Stimulated activated CD8-positive, alpha-beta memory T cell treated with anti-CD3 and anti-CD28 coated beads, Interleukin-2, amount 100 ng/mL, for 1 hour (primary cell): ENCODE measurements around the gene FOXN3.
"Not testable (repeated sequence)": the region's sequence is repeated elsewhere in the genome, so short reads cannot be mapped to it uniquely, and the experiment has no call there.

Experiments
- DNase-seq, 2 donors: peaks; one replicate each; pipeline ENCODE4 v3.0.0-alpha.2; 2020; ENCODE audit warnings: low read depth in 2 of 2

Gene FOXN3

DNA sequence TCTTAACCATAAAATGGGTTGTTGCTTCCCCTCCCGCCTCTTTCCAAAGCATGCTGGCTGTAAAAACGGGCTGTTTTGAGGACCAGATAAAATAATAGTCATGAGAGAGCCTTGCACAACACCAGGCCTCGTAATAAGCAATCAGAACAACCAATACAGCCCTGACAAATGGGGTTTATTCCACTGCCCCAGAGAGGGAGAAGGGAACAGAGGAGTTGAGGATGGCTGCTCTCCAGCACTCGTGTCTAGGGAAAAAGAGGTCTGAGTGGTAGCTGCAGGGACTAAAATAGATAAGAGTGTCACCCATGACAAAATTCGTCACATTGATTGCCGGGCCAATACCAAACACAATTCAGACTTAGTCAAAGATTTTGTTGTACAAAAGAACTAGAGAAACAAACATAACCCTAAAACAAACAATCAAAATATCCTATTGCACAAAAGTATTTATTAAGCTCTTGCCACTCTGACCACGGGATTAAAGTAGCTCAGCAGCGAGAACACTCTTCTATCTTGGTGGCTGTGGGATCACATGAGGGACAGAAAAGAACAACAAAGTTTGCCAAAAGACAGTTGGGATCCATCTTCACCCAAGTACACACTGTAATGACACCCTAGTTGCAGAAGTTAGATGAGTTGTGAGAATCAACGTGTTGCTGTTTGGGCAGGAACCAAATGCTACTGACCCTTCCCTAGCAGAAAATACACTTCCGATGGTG lies 188.0 kb downstream of the FOXN3 start:
- DNase-seq, result no peak

DNA sequence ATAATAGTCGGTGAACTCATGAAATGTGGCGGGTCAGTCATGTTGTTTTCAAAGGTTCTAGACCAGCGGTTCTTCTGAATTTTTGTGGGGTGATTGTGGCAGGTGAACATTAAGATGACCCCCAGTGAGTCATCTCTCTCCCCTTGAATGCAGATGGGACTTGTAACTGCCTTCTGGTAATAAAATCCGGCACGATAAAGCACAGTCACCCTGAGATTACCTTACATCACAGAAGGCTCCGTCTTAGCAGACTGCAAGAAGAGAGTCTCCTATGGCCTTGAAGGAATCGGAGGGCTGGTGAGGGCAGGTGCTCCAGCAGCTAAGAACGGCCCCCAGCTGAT lies 189.6 kb downstream of the FOXN3 start:
- no peak for DNase-seq

DNA sequence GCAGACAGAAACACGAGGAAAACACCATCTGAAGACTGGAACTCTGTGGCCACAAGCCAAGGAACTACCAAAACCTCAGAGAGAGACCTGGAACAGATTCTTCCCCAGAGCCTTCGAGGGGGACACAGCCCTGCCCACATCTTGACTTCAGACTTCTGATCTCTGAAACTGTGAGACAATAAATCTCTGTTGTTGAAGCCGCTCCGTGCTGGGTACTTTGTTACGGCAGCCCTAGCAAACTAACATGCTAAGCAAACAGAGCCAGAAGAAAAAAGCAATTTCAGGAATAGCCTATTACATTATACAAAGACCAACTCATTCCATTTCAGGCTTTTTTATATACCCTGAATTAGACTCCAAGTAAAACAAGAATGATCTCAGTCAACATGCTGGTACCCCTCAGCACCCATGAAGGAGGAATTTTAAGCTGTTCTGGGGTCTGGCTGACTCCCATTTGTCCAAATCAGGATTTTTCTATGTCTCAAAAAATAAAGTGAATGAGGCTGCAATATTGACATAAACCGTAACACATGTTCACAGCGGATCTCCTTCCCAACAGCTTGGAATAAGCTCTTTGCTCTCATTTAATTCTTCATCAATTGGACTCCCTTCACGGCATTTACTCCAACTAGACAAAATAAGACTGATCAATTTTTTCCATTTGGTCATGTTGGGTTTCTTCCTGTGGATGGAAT lies 190.1 kb downstream of the FOXN3 start:
- DNase-seq, result no peak

DNA sequence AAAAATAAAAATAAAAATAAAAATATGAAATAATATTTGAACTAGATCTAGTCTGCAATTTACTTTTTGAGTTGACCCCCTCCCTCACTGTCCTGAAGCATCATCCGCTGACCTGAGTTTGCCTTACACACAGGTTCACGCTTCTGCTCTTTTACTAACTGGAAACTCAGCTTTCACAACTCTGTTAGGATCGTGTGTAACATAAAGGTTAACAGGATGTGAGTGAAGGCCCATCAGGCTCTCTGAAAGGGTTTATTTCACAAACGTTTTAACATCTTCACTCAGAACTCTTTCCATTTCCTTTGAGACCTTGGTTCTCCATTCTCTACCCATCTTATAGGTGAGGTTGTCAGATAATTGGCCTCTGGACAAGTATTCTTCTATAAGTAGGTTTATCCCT lies 191.4 kb downstream of the FOXN3 start:
- DNase-seq, result no peak

DNA sequence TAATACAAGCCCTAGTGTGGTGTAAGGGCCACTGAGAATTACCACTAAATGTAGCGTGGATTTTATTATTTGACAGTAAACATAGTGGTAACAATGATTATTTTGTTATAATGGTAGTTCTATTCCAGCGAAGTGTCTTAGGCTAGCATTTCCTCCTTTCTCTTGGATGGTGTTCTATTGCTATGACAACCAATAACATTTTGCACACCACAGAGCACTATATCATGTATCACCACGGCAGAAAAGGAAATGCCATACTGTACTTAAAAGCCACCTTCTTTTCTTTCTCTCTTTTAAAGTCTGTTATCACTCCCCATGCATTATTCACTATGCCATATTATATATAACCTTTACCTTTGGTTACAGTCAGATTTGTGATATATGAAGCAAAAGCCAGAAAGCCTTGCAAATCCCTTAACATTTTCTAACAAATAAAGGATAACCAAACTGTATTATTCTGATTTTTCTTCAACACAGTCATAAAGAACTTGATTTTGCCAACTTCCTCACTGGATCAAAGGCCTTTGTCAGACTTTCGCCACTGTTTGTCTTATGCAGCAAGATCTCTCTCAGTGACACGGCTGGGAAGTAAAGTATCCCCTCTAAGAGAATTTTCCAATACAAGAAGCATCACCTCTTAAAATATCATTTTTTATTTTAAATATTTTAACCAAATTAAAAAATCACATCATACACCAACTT lies 195.8 kb downstream of the FOXN3 start:
- no peak for DNase-seq

DNA sequence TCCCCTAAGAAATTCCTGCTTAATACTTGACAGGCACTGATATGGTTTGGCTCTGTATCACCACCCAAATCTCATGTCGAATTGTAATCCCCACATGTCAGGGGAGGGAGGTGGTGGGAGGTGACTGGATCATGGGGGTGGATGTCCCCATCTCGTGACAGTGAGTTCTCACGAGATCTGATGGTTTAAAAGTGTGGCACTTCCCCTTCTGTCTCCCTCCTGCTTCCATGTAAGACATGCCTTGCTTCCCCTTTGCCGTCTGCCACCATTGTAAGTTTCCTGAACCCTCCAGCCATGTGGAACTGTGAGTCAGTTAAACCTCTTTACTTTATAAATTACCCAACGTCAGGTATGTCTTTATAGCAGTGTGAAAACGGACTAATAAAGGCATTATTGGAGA lies 198.0 kb downstream of the FOXN3 start:
- DNase-seq, result no peak

DNA sequence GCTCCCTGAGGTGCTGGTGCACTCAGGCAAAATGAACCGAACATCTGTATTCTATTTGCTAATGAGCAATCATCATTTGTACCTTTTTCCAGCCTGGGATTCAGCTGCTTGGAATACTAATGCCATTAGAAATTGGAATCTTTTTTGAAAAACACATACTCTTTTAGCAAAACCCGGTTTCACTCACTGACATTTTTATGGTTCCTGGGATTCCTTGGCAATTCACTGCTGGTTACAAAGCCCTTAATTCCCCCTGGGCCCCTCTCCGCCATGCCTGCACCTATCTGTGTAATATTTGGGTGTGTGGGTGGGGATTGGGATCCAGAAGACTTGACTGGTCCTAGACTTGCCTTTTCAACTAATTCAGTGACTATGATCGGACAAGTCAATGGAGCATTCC lies 199.1 kb downstream of the FOXN3 start:
- no peak for DNase-seq

DNA sequence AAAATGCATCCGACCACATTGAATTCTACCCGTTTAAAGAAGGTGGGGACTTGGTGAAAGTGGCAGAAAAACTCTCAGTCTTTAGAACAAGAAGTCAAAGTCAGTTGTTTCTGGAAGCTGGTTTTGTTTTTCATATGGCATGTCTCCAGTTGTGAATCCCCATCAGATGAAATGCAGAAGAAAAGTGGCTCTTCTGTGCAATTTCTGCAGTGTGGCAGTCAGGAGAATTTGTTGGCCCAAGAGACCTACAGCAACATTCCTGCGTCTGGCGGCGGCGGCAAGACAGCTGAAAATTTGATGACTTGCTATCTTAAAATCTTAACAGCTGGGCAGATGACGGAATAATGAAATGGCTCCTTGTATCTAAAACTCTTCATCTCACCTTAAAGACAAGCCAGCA lies 201.5 kb downstream of the FOXN3 start:
- DNase-seq, result no peak

DNA sequence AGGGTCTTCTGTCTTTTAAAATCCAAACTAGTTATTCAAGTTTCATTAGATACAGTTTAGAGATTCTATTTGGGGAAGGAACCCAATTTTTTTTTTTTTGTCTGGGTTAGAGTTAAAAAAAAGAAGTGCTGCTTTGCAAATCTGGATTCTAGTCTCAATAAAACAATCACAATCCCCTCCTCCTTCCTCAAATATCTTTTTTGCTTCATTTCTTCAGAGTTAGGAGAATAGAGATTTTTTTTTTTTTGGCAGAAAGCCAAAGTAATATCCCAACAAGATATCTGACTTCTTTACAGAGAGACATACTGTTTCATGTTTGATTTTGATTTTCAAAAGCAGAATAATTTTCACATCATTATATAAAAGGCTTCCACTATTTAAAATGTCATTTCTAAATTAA lies 201.9 kb downstream of the FOXN3 start:
- no peak for DNase-seq

DNA sequence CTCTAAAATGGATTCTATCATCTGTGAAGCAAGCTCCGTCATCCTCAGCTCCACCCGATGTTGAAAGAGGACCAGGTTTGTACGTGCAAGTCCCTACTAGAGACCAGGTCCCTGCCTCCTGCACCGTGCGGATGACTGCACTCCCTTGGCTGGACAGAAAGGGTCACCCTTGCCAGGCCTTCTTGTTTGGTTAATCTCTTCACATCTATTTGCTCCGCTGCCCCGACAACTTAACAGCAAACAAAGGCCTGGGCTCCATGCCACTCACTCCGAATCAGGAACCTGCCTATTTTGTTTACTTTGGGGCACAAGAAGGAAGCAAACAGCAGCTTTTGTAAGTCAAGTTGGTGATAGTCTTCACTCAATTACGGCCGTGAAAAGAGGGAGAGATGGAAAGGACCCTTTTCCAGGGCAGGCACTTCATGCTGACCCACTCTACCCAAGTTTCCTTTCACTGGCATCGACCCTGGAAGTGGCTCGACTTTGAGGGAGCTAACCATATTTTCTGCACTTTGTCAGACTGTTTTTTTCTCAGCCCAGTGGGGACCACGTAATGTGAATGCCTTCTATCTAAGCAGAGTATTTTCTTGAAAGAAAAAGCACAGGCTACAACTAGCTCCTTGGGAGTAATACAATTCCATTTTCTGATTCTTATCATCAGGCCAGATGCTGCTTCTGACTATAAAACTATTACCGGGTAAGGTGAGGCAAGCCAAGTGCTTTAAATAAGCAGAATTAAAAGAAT lies 202.6 kb downstream of the FOXN3 start:
- no peak for DNase-seq

DNA sequence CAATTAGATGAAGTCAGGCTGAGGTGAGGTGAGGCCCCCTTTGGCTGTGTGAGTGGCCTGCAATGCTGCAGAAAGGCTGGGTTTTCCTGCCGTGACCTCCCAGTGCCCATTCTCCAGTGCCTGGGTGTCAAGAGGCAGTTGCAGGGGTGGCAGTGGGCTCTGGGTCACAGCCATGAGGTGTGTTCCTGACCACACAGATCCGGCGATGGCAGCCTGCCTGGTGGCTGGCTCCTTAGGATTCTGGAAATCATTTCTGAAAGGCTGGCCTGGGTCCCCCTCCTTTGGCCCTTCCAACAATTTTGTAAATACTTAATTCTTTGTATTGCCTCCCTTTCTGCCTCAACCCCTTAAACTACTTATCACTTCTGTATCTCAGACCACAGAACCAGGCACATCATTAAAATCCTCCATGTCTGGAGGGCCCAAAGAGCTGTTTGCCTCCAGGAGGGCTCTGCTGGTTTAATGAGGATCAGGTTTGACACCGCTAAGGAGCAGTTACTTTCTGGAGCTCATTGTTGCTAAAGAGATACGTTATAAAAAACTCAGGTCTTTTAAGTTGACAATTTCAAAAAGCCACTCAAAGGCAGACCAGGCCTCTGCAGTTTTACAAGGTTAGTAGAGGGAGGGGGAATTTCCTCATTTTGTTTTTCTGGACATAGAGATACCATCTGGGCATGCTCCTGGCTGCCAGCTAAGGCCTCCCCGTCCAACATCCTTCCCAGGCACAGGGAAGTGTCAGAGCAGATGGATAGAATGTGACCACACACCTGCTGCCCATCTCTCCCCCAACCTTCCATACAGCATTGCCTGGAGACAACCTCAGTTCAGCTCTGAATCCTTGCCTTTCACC lies 204.4 kb downstream of the FOXN3 start:
- DNase-seq, result no peak

DNA sequence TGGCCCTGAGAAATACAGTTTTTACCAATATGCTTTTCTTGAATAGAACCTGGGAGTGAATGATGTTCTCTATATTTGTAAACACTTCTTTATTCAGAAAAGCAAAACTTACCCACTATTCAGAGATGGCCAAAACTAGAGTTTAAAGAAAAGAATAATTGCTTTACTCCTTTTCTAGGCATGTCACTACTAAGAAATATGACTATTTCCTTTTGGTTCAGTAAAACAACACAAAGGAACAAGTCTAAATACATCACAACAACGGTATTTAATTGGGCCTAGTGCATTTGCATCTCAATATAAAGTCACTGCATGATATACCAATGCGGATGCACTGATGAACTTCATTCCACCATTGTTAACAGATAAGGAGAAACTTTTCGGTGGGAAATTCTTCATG lies 207.5 kb downstream of the FOXN3 start:
- DNase-seq, result no peak

DNA sequence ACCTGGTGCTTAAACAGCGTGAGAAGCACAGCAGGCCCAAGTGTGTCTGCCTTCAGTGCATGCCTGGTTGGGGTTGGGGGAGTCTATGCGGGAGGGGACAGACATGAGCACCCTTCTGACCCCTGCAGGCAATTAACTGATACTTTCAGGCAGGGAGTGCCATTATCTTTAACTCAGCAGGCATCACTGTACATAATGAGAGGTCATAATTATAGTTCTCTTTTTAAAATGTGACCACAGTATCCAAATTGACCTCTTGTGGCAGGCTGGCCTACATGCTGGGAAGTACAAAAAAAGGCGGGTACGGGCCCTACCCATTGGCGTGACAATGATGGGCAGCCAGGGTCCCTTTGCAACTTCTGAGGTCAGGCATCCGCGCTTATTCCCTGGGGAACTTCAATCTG lies 209.1 kb downstream of the FOXN3 start:
- no peak for DNase-seq

DNA sequence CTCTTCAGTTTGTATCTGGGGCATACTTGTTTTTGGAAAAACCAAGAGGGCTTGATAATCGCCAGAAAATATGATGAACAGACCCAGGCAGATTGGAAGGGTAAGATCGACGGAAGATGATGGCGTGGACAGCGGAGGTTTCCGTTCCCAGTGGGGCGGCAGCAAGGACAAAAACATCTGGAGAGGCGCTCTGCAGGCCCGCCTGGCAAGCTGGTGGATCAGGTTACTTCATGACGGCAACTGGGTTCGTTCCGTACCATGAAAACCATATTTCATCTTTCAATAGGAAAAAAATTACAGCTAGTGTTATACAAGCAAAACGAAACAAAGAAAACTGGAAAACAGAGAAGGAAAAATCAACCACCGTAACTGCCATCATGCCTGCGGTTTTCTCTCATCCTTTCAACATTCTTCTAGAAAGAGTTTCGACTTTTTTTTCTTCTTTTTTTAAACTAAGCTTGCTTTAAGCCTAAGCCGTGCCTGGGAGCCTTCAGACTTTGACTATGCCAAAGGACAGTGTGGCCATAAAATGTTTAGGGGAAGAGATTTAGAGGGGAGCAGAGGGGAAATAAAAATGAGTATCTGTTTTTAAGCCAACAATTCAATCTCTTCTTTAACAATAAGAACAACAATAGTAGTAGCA lies 210.5 kb downstream of the FOXN3 start:
- no peak for DNase-seq

DNA sequence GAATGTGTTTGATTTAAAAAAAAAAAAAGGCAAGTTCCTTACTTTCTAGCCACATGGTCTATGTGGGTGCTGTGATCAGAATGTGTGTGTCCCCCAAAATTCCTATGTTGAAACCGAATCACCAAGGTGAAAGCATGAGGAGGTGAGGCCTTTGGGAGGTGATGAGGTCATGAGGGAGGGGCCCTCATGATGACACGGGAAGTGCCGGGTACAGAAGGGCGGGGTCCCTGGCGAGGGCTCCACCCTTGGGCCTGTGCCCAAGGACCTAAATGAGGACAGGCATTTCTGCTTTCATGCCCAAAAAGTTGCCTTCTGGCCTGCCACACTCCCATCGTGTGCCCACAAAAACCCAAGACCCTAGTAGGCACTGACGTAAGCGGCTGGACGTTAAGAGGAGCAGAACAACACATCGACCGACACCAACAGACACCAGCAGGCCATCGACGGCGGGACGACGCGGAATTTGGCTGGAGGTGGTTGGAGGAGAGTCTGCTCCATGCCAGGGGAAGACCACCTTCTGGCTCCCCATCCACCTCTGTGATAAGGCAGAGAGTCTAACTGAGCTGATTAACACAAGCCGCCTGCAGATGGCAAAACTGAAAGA lies 211.8 kb downstream of the FOXN3 start:
- no peak for DNase-seq

DNA sequence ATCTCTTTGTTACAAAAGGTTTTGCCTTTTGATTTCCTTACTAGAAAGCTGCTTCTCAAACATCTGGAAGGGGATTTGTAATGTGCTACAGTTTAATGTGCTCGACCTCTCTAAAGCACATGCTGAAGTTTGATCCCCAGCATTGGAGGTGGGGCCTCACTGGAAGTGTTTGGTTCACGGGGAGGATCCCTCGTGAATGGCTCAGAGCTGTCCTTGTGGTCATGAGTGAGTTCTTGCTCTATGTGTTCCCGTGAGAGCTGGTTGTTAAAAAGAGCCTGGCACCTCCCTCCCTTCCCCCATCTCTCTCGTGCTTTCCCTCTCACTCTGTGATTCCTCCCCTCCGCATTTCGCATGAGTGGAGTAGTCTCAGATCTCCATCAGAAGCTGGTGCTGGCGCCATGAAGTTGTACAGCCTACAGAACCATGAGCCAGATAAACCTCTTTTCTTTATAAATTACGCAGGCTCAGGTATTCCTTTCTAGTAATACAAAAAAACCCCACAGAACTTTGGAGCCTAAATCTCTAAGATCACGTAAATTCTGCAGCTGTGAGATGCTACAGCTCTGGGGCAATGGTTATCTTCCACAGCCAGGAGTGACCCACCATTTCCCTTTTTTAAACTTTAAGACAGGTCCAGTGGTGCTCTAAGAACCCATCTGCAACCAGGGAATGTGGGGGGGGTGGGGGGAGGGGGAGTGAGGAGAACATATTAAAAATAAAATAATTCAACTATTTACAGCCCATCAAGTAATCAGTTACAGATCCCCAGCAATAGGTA lies 214.4 kb downstream of the FOXN3 start:
- DNase-seq, result no peak

DNA sequence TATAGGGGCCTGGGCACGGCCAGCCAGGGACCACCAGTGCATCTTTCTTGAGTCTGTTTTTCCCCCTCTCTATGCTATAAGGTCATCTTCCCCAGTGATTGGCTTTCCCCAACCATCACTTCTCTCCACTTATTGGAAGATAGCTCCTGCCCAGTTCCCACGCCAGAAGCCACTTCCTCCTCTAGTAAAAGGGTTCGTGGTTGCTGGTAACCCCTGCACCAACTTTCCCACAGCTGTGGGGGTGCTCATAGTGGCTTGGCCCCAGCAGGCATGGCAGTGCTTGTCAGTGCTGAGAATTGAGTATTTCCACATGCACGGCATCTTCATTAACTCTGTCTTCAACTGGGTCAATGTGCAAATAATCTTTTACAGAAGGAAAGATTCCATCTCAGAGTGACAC lies 215.4 kb downstream of the FOXN3 start:
- no peak for DNase-seq

DNA sequence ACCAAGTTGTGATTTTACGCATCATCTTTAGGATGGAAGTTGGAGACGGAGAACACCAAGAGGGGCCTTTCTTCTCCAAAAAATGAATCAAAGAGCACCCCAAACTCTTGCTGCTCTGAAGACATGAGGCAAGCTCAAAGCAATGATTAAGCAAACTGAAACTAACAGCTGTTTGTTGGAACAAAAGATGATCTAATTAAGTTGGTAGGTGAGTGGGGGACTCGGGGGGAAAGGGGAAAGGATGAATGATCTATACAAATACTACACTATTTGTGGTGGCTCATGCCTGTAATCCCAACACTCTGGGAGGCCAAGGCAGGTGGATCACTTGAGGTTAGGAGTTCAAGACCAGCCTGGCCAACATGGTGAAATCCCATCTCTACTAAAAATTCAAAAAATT lies 217.7 kb downstream of the FOXN3 start:
- not testable (repeated sequence) for DNase-seq

DNA sequence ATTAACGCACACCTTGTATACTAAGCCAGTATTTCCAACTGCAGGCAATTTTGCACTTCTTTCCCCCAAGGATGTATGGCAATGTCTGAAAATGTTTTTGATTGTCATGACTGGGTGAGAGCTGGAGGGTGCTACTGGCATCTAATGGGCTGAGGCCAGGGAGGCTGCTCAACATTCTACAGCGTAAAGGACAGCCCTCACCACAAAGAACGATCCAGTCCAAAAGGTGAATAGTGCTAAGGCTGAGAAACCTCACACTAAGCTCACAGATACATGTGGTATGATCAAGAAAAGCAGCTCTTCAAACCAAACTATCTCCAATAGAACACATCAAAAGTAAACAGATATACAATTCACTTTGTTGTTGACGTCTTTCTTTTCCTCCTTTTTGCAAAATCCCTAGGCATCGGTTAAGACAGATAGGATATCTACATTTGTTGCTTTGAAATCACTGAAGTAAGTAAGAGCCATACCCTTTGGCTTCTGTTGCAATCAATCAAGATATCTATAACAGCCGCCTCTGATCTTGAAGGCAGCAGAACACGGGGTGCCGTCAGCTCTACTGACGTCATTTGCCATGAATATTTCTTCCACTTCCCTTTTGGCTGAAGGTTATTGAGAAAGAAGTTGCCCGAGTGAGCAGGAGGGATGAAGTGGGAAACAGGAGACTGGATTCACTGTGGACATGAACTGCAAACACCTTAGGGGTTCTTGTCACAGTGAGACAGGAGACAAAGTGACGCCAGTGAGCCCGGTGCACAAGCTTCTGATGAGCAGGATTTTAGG lies 218.3 kb downstream of the FOXN3 start:
- no peak for DNase-seq
